AG09319 (cell line): ENCODE results near the gene EBF3.

Experiments used
- DNase-seq: peaks from one replicate; pipeline ENCODE4 v3.0.0-alpha.2; 2010; ENCODE audit warnings: low read depth; ENCODE audit errors: extremely low read depth
- TF ChIP-seq, protein P1 (sequence below): IDR thresholded peaks from 2 replicates; pipeline ENCODE4 v1.5.1; 2011; ENCODE audit warnings: low read depth, mild to moderate bottlenecking, inconsistent platforms, low read length, moderate library complexity

The EBF3 gene

DNA sequence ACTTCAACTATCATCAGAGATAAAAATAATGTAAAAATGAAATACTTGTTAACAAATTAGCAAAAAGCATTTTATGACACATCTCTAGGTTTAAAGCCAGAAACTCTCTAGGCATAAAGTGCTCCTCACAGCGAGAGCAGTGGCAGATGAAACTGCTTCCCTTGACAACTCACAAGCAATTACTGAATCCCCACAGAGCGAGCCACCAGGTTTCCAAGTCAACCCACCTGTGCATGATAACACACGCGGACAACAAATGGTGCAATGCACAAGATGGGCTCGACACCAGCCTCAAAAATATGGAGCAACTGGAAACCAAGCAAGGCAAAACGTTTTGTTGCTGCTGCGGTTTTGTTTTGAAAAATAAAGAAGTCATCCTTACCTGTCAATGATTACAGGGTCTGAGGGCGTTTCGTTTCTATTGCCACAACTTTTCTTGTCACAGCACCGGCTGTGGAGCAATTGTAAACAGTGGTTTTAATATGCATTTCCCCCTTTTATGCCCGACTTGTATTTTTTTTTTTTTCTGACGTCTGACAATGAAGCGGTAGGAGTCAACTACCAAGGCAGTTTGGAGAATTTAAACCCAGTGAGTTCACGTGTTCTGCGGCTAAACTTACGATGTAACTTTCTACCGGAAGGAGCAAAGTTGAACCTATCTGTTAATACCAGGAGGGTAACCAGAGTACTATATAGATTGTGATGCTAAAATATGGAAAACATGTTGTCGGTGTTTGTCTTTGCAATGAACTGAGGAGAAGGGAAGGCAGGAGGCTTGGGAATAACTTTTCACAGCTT lies 7.0 kb downstream of the EBF3 start:
- no peak for DNase-seq
- TF ChIP-seq, protein P1, sequence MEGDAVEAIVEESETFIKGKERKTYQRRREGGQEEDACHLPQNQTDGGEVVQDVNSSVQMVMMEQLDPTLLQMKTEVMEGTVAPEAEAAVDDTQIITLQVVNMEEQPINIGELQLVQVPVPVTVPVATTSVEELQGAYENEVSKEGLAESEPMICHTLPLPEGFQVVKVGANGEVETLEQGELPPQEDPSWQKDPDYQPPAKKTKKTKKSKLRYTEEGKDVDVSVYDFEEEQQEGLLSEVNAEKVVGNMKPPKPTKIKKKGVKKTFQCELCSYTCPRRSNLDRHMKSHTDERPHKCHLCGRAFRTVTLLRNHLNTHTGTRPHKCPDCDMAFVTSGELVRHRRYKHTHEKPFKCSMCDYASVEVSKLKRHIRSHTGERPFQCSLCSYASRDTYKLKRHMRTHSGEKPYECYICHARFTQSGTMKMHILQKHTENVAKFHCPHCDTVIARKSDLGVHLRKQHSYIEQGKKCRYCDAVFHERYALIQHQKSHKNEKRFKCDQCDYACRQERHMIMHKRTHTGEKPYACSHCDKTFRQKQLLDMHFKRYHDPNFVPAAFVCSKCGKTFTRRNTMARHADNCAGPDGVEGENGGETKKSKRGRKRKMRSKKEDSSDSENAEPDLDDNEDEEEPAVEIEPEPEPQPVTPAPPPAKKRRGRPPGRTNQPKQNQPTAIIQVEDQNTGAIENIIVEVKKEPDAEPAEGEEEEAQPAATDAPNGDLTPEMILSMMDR: no peak

DNA sequence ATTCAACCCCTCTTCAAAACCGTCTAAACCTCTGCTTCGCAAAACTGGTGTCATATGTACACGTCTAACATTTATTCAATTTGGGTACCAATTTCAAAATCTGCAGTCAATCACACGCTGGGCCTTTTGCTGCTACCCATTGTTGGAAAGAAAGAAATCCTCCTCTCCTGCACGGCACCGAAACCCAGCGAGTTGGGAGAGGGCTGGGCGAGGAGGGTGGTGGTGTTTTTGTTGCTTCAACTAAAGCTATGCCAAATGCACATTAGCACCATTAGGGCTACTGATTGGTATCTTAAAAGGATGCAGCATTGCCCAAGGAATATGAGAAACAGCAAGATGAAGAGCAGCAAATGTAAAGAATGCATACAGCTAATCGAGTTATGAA lies 7.8 kb downstream of the EBF3 start:
- TF ChIP-seq, protein P1: no peak
- no peak for DNase-seq

DNA sequence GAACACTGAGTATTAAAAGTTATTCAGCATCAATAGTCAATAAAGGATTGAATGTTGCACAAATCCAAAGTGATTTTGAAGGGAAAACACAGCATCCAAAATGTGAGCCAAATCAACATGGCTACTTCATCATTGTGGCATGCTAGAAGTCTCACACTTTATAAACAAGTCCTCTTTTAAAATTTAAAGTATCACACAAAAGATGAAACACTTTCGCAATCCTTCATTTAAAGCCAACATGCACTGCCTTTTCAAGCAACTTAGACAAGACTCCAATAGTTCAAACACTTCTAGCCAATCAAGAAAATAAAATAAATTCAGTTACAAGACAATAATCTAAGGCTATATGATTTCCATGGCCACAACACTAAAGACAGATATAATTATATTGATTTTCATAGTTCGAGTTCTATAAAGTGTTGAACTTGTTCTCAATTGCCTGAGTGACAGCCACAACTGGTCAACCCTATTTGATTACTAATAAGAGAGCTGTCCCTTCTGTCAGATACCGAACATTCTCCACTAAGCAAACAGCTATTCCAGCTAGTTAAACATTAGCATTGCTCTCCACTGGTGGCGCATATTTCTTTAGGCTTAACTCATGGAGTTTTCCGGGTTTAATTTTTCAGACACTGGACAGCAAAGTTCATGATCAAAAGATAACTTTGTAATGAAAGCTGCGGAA lies 8.3 kb downstream of the EBF3 start:
- DNase-seq: no peak
- TF ChIP-seq, protein P1: no peak

DNA sequence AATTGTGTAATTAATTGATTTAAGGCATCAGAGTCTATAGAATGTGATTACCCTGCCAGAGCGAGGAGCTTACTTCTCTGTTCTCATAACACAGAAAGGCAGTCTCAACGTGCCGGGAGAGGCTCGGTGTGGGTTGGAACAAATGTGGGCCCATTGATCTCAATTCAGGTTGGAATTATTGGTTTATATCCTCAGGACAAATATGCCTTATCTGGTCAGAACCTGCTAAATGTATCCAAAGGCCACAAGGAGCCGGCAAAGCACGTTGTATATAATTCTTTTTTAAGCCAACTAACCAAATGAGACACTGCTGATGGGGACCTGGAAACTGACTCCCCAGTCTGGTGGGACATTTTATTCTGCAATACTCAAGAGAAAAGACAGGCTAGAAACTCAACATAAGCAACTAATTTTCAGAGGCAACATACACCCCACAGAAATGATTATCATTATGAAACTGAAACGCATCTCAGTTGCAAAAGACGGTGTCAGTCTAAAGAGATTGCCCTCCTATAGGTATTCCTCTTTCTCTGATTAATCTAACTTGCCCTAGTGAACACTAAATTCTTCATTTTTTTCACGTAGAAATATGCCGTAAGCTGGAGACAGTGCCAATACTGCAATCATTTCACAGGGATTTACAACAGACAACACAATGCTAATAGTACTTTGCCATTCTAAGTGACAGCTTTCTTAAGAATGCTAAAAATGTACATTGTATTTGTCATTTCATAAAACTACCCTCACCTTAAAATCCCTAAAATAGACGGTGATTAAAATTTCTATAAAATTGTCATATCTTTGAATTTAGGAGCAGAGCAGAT lies 9.4 kb downstream of the EBF3 start:
- TF ChIP-seq, protein P1: no peak
- no peak for DNase-seq

DNA sequence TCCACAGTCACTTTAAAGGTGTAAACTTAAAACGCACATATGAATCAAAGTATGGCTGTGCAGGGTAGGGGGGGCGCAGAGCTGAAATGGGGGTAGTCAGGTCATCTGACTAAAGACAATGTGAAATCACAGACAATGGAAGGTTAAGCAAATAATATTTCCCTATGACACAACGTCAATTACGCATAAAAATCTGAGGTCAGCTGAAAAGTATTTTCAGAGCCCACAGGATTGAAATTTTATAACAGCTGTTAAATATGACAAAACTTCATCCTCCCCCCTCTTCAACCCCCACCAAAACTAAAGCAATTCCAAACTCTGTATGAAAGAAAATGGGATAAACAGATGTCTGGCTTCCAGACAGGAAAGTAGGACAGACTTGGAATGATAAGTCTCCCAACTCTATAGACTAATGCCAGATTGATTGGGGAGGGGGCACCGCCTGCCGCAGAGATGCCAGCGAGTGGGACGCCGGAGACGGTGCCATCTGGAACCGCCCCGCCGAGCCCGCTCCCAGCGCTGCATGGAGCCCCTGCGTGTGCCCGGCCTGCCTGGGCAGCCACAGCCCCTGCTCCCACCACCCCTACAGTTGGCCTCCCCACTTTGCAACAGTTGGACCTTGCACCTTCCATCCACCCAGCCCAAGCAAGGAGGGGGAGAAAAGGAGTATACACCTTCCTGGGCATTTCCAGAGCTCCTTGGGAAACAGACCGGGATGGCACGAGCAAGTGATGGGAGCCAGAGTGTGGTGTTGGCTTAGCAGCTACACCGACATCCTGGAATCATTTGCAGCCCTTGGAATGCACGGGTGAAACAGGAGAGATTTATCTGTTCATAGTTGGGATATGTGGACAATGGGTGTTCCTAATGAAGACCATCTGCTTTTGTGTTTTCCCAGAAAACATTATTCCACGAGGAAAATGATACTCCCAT lies 10.7 kb downstream of the EBF3 start:
- no peak for DNase-seq
- TF ChIP-seq, protein P1: no peak

DNA sequence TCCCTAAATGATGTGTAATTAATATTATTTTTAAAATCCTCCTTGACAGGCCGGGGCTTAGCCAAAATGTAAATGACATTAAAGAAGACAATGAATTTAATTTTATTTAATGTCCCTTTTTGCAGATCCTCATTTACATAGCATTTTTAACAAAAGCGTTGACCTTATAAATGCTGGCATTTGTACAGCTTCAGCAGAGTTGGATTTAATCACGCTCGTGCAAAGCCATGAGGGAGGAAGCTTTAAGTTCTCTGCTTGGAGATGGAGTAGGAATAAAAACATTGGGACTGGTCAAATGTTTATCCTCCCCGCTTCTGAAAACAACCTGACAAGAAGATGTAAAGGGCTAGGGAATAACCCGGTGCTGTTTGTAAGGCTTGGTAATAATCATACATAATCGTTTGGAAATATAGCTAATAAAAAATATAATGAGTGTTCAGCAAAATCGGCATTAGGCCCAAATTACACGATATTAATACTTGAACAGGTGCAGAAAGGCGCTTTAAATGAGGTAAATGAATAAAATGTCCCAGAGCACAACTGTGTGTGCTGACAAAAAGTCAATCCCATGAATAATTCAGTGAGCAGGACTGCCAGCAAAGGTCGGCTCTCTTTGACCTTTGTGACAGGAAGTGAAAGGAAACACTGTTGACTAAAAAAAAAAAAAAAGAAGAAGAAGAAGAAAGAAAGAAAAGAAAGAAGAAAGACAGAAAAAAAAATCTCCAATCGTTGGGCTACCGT lies 11.5 kb downstream of the EBF3 start:
- no peak for DNase-seq
- TF ChIP-seq, protein P1: no peak
